H9 (cell line): ENCODE measurements around the gene C5AR1. TPM values are rescaled to one million over a fixed set of nuclear protein-coding genes. Genes with fewer than 3 reads are reported as not detected.

ENCODE experiments used
- DNase-seq: peaks from one replicate; pipeline ENCODE4 v3.0.0-alpha.2; 2017
- H2AFZ ChIP-seq: one replicate; pipeline ENCODE4 v1.6.1; 2013; ENCODE audit warnings: mild to moderate bottlenecking, low read length, control low read depth, moderate library complexity
- H2AK5ac ChIP-seq: 2 replicates; pipeline ENCODE4 v1.6.1; 2013; ENCODE audit warnings: low read length, control low read depth, mixed read lengths; ENCODE audit not compliant: insufficient read length
- H2BK120ac ChIP-seq: one replicate; pipeline ENCODE4 v1.6.1; 2013; ENCODE audit warnings: low read depth, mild to moderate bottlenecking, low read length, control low read depth, inconsistent platforms; ENCODE audit not compliant: poor library complexity, severe bottlenecking
- H2BK12ac ChIP-seq: 2 replicates; pipeline ENCODE4 v1.6.1; 2013; ENCODE audit warnings: low read length, control low read depth, mixed read lengths, low read depth; ENCODE audit not compliant: insufficient read length
- H2BK15ac ChIP-seq: 2 replicates; pipeline ENCODE4 v1.6.1; 2013; ENCODE audit warnings: low read depth, low read length, control low read depth
- H2BK20ac ChIP-seq: one replicate; pipeline ENCODE4 v1.6.1; 2013; ENCODE audit warnings: low read depth, mild to moderate bottlenecking, low read length, control low read depth, inconsistent platforms; ENCODE audit not compliant: poor library complexity, severe bottlenecking
- H2BK5ac ChIP-seq: 2 replicates; pipeline ENCODE4 v1.6.1; 2013; ENCODE audit warnings: low read length, control low read depth, mixed read lengths; ENCODE audit not compliant: insufficient read length
- H3K14ac ChIP-seq: 2 replicates; pipeline ENCODE4 v1.6.1; 2013; ENCODE audit warnings: low read length, control low read depth; ENCODE audit not compliant: insufficient read depth
- H3K18ac ChIP-seq: 2 replicates; pipeline ENCODE4 v1.6.1; 2013; ENCODE audit warnings: low read depth, mild to moderate bottlenecking, mixed read lengths, low read length, control low read depth; ENCODE audit not compliant: insufficient read length
- H3K23ac ChIP-seq: 2 replicates; pipeline ENCODE4 v1.6.1; 2013; ENCODE audit warnings: low read length, control low read depth, mixed read lengths, low read depth; ENCODE audit not compliant: insufficient read length
- H3K23me2 ChIP-seq: 2 replicates; pipeline ENCODE4 v1.6.1; 2013; ENCODE audit warnings: low read depth, mild to moderate bottlenecking, mixed read lengths, low read length, control low read depth; ENCODE audit not compliant: insufficient read length, poor library complexity, severe bottlenecking
- H3K27ac ChIP-seq: 2 replicates; pipeline ENCODE4 v1.5.1; 2013; ENCODE audit warnings: low read length, control low read depth, mixed read lengths, low read depth; ENCODE audit not compliant: insufficient read length
- H3K27me3 ChIP-seq: 2 replicates; pipeline ENCODE4 v1.6.1; 2013; ENCODE audit warnings: low read length, control low read depth, inconsistent platforms; ENCODE audit not compliant: insufficient read depth
- H3K4ac ChIP-seq: 2 replicates; pipeline ENCODE4 v1.6.1; 2013; ENCODE audit warnings: low read depth, mild to moderate bottlenecking, control low read depth, inconsistent platforms, low read length, moderate library complexity
- H3K4me1 ChIP-seq: 2 replicates; pipeline ENCODE4 v1.6.1; 2013; ENCODE audit warnings: low read length, control low read depth, inconsistent platforms; ENCODE audit not compliant: insufficient read depth
- H3K4me2 ChIP-seq: 2 replicates; pipeline ENCODE4 v1.6.1; 2013; ENCODE audit warnings: low read length, control low read depth, mixed read lengths; ENCODE audit not compliant: insufficient read length, insufficient read depth
- H3K56ac ChIP-seq: 2 replicates; pipeline ENCODE4 v1.6.1; 2013; ENCODE audit warnings: low read depth, mild to moderate bottlenecking, mixed read lengths, low read length, control low read depth; ENCODE audit not compliant: insufficient read length
- H3K79me1 ChIP-seq: 2 replicates; pipeline ENCODE4 v1.6.1; 2013; ENCODE audit warnings: low read depth, mild to moderate bottlenecking, moderate library complexity, low read length, control low read depth, inconsistent platforms; ENCODE audit not compliant: insufficient read depth, poor library complexity, severe bottlenecking
- H3K79me2 ChIP-seq: 2 replicates; pipeline ENCODE4 v1.6.1; 2013; ENCODE audit warnings: low read length, control low read depth, inconsistent platforms; ENCODE audit not compliant: insufficient read depth
- H3K9ac ChIP-seq: 2 replicates; pipeline ENCODE4 v1.6.1; 2013; ENCODE audit warnings: low read length, control low read depth, mixed read lengths; ENCODE audit not compliant: insufficient read length; ENCODE audit errors: extremely low read depth
- H3K9me3 ChIP-seq: one replicate; pipeline ENCODE4 v1.6.1; 2013; ENCODE audit warnings: low read depth, low read length, inconsistent platforms; ENCODE audit not compliant: control insufficient read depth
- H3T11ph ChIP-seq: one replicate; pipeline ENCODE4 v1.6.1; 2013; ENCODE audit warnings: mild to moderate bottlenecking, low read length, control low read depth, inconsistent platforms
- H4K20me1 ChIP-seq: one replicate; pipeline ENCODE4 v1.6.1; 2013; ENCODE audit not compliant: control insufficient read depth, insufficient read length, insufficient read depth
- H4K5ac ChIP-seq: 2 replicates; pipeline ENCODE4 v1.6.1; 2013; ENCODE audit warnings: low read depth, mild to moderate bottlenecking, mixed read lengths, low read length, control low read depth; ENCODE audit not compliant: insufficient read length
- H4K8ac ChIP-seq: replicated peaks from 2 replicates; pipeline ENCODE4 v1.6.1; 2013; ENCODE audit warnings: low read length, control low read depth, mixed read lengths, low read depth; ENCODE audit not compliant: insufficient read length
- H4K91ac ChIP-seq: 2 replicates; pipeline ENCODE4 v1.6.1; 2013; ENCODE audit warnings: low read depth, mild to moderate bottlenecking, moderate library complexity, mixed read lengths, low read length, control low read depth; ENCODE audit not compliant: insufficient read length
- H3K27ac Mint-ChIP-seq, 3 experiments: 2 replicates in 2 of 3; 3 replicates in 1 of 3; pipeline ENCODE4 v1.8.0; 2020 to 2021; ENCODE audit warnings: mixed read lengths in 3 of 3, mild to moderate bottlenecking in 1 of 3, moderate library complexity in 1 of 3
- H3K27me3 Mint-ChIP-seq: 2 replicates; pipeline ENCODE4 v1.8.0; 2021; ENCODE audit warnings: low read depth, mild to moderate bottlenecking, moderate library complexity, mixed read lengths
- H3K36me3 Mint-ChIP-seq, 3 experiments: 2 replicates in 2 of 3; 3 replicates in 1 of 3; pipeline ENCODE4 v1.8.0; 2020 to 2021; ENCODE audit warnings: low read depth in 3 of 3, mixed read lengths in 3 of 3; ENCODE audit not compliant: insufficient read depth in 1 of 3
- H3K4me1 Mint-ChIP-seq, 2 experiments: 2 replicates each; pipeline ENCODE4 v1.8.0; 2020; ENCODE audit warnings: mixed read lengths in 2 of 2
- H3K4me3 Mint-ChIP-seq, 2 experiments: 2 replicates in 1 of 2; 3 replicates in 1 of 2; pipeline ENCODE4 v1.8.0; 2020 to 2021; ENCODE audit warnings: mild to moderate bottlenecking in 2 of 2, mixed read lengths in 2 of 2, moderate library complexity in 1 of 2
- H3K9me3 Mint-ChIP-seq, 2 experiments: 2 replicates in 1 of 2; 3 replicates in 1 of 2; pipeline ENCODE4 v1.8.0; 2020; ENCODE audit warnings: mild to moderate bottlenecking in 2 of 2, mixed read lengths in 2 of 2, moderate library complexity in 1 of 2
- WGBS: extraction: QIAGEN DNeasy Blood & Tissue Kit; methylation state at CpG from one replicate; pipeline ENCODE4 v1.1.7; 2013; ENCODE audit warnings: missing lambda C conversion rate, low lambda C conversion rate, mixed read lengths; ENCODE audit not compliant: insufficient read length; ENCODE audit errors: extremely low coverage; 5-methylcytosine and 5-hydroxymethylcytosine counted together
- total RNA-seq: library from RNA; stranded (reverse); gene quantifications from 2 replicates; pipeline ENCODE4 v1.2.1, GENCODE V29; 2021
- TF ChIP-seq, protein P1 (sequence below): fragments of 200-600 bp; sonication (generic); conservative IDR thresholded peaks from 3 replicates; pipeline ENCODE4 v1.8.0; 2021; ENCODE audit warnings: antibody characterized with exemption, mild to moderate bottlenecking

C5AR1 gene
- total RNA-seq, 1 experiment from 2014 or later = 1.8 TPM

GRCh38 chr19:47270408-47270807 is 39.3 kb upstream of the C5AR1 start:
- H3K4me1 Mint-ChIP-seq = peaks cover 17 to 21% of the 10 kb centered on the region in 2 experiments
- Histone ChIP-seq H2BK120ac (no peak overlapping the region), H2BK12ac (no peak overlapping the region), H2BK5ac (no peak overlapping the region), H3K56ac (no peak overlapping the region), H3K27ac (no peak overlapping the region), H4K5ac (no peak overlapping the region), H2BK20ac (no peak overlapping the region), H2AFZ (no peak overlapping the region), H4K8ac (no peak overlapping the region), H4K20me1 (no peaks in the 10 kb centered on the region), H3K23me2 (peaks cover 17% of the 10 kb centered on the region), H3K4me2 (no peak overlapping the region), H3K27me3 (no peaks in the 10 kb centered on the region), H3K79me2 (no peaks in the 10 kb centered on the region), H2BK15ac (no peak overlapping the region), H3K9ac (no peak overlapping the region), H3K4me1 (peaks cover 5% of the 10 kb centered on the region), H3K9me3 (no peaks in the 10 kb centered on the region), H2AK5ac (no peak overlapping the region), H3K18ac (no peak overlapping the region), H3K14ac (no peak overlapping the region), H3T11ph (no peak overlapping the region), H3K4ac (no peak overlapping the region), H4K91ac (no peak overlapping the region), H3K79me1 (no peaks in the 10 kb centered on the region), H3K23ac (no peak overlapping the region)
- WGBS = no CpG with 5 or more reads among the region's 10 CpGs
- no peak for DNase-seq
- peaks cover 24 to 46% (median 45%) of the 10 kb centered on the region in 3 experiments for H3K36me3 Mint-ChIP-seq
- TF ChIP-seq, protein P1, sequence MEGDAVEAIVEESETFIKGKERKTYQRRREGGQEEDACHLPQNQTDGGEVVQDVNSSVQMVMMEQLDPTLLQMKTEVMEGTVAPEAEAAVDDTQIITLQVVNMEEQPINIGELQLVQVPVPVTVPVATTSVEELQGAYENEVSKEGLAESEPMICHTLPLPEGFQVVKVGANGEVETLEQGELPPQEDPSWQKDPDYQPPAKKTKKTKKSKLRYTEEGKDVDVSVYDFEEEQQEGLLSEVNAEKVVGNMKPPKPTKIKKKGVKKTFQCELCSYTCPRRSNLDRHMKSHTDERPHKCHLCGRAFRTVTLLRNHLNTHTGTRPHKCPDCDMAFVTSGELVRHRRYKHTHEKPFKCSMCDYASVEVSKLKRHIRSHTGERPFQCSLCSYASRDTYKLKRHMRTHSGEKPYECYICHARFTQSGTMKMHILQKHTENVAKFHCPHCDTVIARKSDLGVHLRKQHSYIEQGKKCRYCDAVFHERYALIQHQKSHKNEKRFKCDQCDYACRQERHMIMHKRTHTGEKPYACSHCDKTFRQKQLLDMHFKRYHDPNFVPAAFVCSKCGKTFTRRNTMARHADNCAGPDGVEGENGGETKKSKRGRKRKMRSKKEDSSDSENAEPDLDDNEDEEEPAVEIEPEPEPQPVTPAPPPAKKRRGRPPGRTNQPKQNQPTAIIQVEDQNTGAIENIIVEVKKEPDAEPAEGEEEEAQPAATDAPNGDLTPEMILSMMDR = no peak
- peaks cover 3% of the 10 kb centered on the region for H3K27me3 Mint-ChIP-seq
- no peaks in the 10 kb centered on the region for H3K9me3 Mint-ChIP-seq
- H3K4me3 Mint-ChIP-seq = no peak overlapping the region
- peak overlapping the region in 2 of 3 experiments; percentile 48 to 76; a peak in 3 of 7 replicates for H3K27ac Mint-ChIP-seq
